ENCODE measurements around the gene ABHD16A. TPM values are rescaled to one million over a fixed set of nuclear protein-coding genes. Genes with fewer than 3 reads are reported as not detected.

Gene ABHD16A
- total and polyA plus RNA-seq, 2 of the 13 experiments (the other 11 are each of a cell fraction or from before 2014, with no cell fraction given) = 43.5 to 45.4 TPM

DNA sequence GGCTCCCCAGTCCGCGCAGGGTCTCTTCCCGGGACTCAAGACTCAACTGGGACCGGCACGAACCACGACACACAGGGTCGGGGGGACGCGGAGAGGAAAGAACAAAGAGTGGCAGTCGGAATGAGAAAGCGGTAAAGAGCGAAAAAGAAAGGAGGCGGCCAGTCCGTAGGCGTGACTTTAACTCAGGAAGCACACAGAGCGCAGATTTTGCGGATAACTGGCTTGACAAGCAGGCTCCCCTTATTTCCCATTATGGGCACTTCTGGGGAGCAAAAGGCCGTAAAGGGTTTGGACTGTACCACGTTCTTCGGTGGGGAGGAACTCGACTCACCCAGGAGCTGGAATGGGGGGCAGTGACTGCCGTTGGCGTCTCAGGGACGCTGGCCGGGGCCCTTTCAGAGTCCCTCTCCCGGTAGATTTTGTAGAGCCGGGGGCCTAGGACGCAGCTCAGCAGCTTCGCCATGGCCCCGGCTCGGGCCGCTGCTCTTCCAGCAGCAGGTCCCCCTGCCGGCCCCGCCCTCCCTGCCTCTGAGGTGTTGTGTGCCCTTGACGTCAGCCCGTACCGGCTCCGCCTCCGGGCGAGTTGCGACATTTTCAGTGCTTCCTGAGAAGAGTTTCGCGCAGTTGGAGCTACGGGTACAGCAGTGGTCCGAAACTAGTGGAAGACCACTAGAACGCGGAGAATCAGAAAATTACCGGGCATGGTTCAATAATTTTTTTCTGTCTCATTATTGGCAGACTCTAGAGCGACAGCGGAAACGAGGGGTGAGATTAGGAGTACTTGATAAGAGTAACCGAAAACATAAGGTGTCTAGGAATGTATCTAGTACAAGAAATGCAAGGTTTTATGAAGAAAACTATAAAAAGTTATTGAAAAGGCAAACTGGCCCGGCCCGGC lies at the start of gene ABHD16A (continued):
- peak; percentile 60; the same call in 1 of the 2 replicates for TF ChIP-seq RERE (CRISPR knock-in tag; IDR thresholded peaks at IDR 0.05; ENCODE audit: low read depth)
- peak; percentile 94 for TF ChIP-seq ZNF556 (CRISPR knock-in tag; IDR thresholded peaks at IDR 0.05; ENCODE audit: borderline replicate concordance)
- TF ChIP-seq JDP2 (CRISPR knock-in tag; IDR thresholded peaks at IDR 0.05; ENCODE audit: borderline replicate concordance) = no peak
- no peak for TF ChIP-seq ZNF552 (CRISPR knock-in tag; IDR thresholded peaks at IDR 0.05; ENCODE audit: borderline replicate concordance)
- no peak for TF ChIP-seq ATF5 (CRISPR knock-in tag; IDR thresholded peaks at IDR 0.05; ENCODE audit: low read depth)
- TF ChIP-seq NCOA2 (CRISPR knock-in tag; IDR thresholded peaks at IDR 0.05) = peak; percentile 68
- TF ChIP-seq, protein P1, sequence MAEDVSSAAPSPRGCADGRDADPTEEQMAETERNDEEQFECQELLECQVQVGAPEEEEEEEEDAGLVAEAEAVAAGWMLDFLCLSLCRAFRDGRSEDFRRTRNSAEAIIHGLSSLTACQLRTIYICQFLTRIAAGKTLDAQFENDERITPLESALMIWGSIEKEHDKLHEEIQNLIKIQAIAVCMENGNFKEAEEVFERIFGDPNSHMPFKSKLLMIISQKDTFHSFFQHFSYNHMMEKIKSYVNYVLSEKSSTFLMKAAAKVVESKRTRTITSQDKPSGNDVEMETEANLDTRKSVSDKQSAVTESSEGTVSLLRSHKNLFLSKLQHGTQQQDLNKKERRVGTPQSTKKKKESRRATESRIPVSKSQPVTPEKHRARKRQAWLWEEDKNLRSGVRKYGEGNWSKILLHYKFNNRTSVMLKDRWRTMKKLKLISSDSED (CRISPR knock-in tag; IDR thresholded peaks at IDR 0.05) = no peak
- no peak for TF ChIP-seq ZNF138 (CRISPR knock-in tag; IDR thresholded peaks at IDR 0.05; ENCODE audit: low read depth)
- no peak; the same call in 1 of the 2 replicates for TF ChIP-seq ZNF737 (CRISPR knock-in tag; IDR thresholded peaks at IDR 0.05; ENCODE audit: borderline replicate concordance)
- peak; percentile 92 for TF ChIP-seq MIER3 (CRISPR knock-in tag; IDR thresholded peaks at IDR 0.05; ENCODE audit: borderline replicate concordance)
- TF ChIP-seq ZNF503 (CRISPR knock-in tag; IDR thresholded peaks at IDR 0.05) = peak; percentile 52; the same call in 1 of the 2 replicates
- TF ChIP-seq, protein P2, sequence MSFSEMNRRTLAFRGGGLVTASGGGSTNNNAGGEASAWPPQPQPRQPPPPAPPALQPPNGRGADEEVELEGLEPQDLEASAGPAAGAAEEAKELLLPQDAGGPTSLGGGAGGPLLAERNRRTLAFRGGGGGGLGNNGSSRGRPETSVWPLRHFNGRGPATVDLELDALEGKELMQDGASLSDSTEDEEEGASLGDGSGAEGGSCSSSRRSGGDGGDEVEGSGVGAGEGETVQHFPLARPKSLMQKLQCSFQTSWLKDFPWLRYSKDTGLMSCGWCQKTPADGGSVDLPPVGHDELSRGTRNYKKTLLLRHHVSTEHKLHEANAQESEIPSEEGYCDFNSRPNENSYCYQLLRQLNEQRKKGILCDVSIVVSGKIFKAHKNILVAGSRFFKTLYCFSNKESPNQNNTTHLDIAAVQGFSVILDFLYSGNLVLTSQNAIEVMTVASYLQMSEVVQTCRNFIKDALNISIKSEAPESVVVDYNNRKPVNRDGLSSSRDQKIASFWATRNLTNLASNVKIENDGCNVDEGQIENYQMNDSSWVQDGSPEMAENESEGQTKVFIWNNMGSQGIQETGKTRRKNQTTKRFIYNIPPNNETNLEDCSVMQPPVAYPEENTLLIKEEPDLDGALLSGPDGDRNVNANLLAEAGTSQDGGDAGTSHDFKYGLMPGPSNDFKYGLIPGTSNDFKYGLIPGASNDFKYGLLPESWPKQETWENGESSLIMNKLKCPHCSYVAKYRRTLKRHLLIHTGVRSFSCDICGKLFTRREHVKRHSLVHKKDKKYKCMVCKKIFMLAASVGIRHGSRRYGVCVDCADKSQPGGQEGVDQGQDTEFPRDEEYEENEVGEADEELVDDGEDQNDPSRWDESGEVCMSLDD (CRISPR knock-in tag; IDR thresholded peaks at IDR 0.05; ENCODE audit: borderline replicate concordance) = peak; percentile 21; the same call in 1 of the 2 replicates
- TF ChIP-seq SUZ12 (IDR thresholded peaks at IDR 0.05; ENCODE audit: low read depth, low read length) = no peak
- TF ChIP-seq ZNF660 (CRISPR knock-in tag; IDR thresholded peaks at IDR 0.05; ENCODE audit: borderline replicate concordance, low read depth) = no peak
